T-helper 1 cell treated with Interleukin-12 subunit alpha and Interleukin-12 subunit beta and Interleukin-4 antibody, amounts not matched to agents 30 ng/mL and 1 ng/mL, for 36 hours (primary cell): Measurements from ENCODE around the gene ADAM11. TPM values are rescaled to one million over a fixed set of nuclear protein-coding genes. Genes with fewer than 3 reads are reported as not detected.

ENCODE experiments used
- intact Hi-C: fragments of 100-400 bp; cut with micrococcal nuclease; formaldehyde crosslinking; loops from one replicate; pipeline ENCODE4 v1.15.1; 2024
- total RNA-seq: library from RNA; stranded (reverse); gene quantifications from 2 replicates; pipeline ENCODE4 v1.2.3, GENCODE V29; 2022

The ADAM11 gene
- total RNA-seq, 1 donor from 2014 or later, result 0.32 TPM

DNA sequence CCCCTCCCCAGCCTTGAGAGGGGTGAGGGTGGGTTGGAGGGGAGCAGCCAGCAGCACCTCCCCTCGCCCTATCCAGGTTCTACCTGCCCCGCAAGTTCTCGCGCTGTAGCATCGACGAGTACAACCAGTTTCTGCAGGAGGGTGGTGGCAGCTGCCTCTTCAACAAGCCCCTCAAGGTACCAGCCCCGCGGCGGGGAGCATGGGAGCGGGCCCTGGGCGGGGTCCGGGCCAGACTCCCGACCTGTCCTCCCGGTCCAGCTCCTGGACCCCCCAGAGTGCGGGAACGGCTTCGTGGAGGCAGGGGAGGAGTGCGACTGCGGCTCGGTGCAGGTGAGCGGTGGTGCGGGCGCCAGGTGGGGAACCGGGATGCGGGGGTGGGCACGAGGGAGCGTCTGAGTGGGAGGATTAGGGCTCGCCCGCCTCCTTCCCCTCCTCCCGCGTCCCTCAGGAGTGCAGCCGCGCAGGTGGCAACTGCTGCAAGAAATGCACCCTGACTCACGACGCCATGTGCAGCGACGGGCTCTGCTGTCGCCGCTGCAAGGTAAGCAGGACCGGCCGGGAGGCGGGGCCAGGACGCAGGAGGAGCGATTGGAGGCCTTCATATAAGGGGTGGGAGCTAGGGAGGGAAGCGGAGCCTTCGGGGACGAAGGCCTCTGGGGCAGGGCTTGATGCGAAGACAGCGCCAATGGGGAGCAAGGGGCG is 16.5 kb downstream of the ADAM11 start:
- intact Hi-C loops, result loop anchor here (1.0 to 5.0 kb wide), 15 partner anchors 53 to 589 kb away; partner anchors contain the start of genes C1QL1, DBF4B, DCAKD and EFTUD2

DNA sequence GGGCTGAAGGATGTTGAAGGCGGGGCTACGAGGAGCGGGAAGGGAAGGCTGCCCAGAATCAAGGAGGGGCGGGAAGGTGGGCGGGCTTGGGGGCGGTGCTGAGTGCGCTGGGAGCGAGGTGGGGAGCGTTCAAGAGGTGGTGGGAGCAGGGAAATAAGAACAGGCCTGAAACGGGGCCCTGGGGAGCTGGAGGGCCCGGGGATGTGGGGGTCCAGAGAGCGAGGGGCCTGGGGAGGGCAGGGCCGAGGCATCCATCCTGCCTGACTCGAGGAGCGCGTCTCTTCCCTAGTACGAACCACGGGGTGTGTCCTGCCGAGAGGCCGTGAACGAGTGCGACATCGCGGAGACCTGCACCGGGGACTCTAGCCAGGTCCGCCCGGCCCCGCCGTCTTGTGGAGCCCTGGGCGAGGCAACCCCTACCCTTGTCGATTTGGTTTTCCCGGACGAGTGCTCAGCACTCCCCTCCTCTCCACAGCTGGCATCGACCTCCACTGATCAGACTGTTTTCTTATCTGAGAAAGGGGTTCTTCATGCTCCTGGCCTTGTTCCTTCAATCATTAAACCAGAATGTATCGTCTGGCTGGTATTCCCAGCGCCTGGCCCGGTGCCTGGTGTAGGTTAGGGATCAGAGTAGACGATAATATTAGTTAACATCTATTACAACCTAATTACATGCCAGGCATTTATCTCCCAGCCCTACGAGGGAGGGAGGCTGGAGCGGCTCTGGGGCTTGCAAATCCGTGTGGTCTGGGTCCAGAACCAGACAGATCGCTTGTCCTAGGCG is 17.2 kb downstream of the ADAM11 start:
- intact Hi-C loops, result loop anchor here (1.0 to 5.0 kb wide), 15 partner anchors 52 to 590 kb away; partner anchors contain the start of genes C1QL1, DBF4B, DCAKD and EFTUD2

DNA sequence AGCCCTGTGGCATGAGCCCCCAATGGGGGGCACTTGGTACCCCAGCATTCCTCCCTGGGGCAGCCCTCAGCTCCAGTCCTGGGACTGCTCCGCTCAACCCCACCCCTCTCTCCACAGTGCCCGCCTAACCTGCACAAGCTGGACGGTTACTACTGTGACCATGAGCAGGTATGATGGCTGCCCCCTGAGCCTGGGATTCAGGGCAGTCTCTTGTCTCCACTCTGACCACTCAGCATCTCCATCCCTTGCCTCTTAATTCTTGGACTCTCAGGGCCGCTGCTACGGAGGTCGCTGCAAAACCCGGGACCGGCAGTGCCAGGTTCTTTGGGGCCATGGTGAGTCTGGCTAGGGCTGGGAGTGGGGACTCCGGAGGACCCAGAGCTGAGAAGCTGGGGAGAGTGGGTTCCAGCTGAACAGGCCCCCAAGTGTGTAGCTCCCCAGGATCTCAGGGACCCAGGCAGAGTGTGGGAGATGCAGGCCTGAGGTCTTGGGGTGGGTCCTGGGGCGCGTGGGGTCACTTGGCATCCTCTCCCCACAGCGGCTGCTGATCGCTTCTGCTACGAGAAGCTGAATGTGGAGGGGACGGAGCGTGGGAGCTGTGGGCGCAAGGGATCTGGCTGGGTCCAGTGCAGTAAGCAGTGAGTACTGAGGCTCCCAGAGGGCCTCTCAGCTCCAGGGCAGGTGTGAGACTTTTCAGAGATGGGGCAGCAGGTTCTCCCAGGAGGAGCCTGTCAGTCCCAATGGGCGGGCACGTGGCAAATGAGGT is 18.0 kb downstream of the ADAM11 start:
- intact Hi-C loops, result loop anchor here (5.0 kb wide), 1 partner anchor 575 kb away; no protein-coding TSS in a partner anchor

GRCh38 chr17:44777394-44778348 is 18.9 kb downstream of the ADAM11 start:
- intact Hi-C loops, result loop anchor here (5.0 kb wide), 1 partner anchor 575 kb away; no protein-coding TSS in a partner anchor

DNA sequence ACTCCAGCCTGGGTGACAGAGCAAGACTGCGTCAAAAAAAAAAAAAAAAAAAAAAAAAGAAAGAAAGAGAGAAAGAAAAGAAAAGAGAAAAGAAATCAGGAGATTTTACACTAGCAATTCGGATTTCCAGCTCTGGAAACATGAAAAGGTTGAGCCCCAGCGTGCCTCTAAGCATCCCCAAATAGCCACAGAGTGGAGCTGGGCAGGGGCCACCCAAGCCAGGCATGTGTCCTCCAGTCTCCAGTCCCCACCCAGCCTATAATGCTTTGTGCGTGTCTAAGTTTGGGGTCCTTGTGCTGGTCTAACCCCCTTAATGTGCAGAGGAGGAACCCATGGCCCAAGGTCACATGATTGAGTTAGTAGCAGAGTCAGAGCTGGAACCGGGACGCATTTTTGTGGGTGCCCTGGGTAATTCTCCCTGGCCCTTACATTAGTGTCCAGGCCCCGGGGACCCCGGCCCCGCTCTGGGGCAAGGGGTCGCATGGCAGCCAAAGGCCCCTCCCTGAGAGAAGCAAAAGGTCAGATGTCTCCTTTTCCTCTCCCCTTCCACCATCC is 19.9 kb downstream of the ADAM11 start:
- intact Hi-C loops, result loop anchor here (1.0 to 5.0 kb wide), 2 partner anchors 87 to 576 kb away; no protein-coding TSS in a partner anchor

DNA sequence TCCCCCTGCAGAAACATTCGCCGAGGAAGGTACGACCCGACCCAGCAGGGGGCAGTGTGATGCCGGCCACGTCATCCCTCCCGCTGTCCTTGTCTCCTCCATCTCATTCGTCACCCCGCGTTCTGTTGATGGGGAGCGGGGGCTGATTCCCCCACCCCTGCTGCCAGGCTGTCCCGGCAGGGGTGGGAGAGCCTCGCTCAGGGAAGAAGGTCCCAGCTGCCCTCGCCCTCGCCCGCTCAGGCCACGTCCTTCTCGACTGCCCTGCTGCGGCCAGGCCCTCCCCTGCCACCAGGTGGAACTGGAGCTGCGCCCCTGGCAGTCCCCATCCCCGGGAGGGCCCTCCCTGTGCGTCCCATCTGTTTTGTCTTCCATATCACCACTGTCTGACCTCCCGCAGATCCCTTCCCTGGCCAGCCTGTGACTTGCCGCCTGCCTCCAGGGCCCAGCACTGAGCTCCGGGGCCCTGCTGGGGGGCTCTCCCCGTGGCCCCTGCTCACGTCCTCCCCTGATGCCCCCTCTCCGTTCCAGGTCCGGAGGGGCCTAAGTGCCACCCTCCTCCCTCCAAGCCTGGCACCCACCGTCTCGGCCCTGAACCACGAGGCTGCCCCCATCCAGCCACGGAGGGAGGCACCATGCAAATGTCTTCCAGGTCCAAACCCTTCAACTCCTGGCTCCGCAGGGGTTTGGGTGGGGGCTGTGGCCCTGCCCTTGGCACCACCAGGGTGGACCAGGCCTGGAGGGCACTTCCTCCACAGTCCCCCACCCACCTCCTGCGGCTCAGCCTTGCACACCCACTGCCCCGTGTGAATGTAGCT is 20.6 kb downstream of the ADAM11 start:
- intact Hi-C loops, result loop anchor here (1.0 to 5.0 kb wide), 2 partner anchors 86 to 577 kb away; no protein-coding TSS in a partner anchor

- intact Hi-C loops, result no loop called here
Observed at GRCh38 chr17:44780161-44780560, 21.4 kb downstream of the ADAM11 start.

DNA sequence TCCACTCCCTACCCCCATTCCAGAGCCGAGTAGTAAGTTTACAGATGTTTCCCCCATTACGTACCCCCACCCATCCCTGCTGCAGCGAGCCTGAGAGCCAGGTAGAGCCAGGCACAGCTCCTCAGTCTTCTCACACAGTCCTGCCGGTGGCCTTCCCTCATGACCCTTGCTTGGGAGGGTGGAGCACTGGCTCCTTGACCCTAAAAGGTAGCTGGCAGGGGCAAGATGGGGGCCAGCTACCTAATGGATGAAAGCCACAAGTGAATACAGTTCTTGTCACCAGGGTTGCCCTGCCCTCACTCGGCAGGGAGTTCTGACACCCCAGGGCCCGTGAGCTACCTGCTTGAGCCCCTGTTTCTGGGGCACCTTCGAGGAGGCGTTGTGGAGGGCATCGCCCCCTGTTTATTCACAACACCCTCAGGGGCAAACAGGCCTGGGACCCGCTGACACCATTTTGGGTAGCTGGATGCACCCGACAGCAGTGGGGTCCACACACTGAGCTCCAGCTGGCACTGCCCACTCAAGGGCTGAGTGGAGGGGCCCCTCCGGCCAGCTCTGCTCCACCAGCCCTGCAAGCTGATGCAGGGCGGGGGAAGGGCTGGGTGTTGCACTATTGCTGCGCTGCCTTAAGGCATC is 22.2 kb downstream of the ADAM11 start:
- intact Hi-C loops, result no loop called here

DNA sequence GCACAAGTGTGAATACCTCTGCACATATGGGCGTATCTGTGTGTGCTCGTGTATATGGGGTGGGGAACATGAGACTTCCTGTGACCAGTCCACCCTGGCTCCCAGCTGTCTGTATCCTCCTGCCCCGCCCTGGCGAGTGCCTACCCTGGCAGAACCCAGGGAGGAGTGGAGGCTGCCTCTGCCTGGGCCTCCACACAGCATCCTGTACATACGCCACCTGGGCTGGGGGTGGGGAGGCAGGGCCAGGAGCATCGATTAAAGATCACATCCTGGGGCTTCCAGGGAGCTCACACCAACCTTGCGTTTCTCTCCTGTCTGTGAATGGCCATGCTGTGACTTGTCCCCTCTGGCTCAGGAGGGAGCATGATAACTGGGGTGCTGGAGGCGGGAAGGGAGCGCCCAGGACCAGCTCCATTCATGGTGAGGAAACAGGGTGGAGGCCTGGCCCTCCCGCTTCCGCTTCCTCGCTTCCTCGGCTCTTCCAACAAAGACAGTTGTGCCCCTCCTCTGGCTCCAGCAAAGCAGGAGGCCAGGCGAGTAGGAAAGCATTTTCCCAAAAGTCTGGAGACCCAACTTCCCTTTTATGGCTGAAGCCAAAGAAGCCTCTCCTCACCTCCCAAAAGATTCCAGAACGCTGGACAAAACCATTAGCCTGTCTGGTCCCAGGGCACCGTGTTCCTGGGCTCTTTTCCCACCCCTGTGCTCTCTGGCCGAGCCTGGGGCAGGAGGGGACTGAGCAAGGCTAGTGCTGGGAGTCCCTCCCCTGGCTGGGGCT is 22.9 kb downstream of the ADAM11 start:
- intact Hi-C loops, result no loop called here

GRCh38 chr17:44782326-44782850 is 23.6 kb downstream of the ADAM11 start:
- intact Hi-C loops, result no loop called here

DNA sequence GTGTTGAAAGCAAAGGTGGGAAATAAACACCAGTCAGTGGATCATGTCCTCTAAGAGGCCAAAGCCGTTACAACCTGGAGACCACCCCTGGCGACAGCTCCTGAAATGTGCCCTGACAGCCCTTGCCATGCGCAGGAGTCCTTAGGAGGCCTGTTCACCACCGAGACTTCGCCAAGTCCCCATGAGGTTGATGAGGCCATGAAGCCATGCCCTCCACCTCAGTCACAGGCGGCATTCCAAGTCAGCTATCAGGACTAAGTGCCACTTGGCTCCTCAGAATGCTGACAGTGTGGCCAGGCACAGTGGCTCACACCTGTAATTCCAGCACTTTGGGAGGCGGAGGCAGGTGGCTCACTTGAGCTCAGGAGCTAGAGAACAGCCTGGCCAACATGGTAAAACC is 27.1 kb downstream of the ADAM11 start:
- intact Hi-C loops, result no loop called here

DNA sequence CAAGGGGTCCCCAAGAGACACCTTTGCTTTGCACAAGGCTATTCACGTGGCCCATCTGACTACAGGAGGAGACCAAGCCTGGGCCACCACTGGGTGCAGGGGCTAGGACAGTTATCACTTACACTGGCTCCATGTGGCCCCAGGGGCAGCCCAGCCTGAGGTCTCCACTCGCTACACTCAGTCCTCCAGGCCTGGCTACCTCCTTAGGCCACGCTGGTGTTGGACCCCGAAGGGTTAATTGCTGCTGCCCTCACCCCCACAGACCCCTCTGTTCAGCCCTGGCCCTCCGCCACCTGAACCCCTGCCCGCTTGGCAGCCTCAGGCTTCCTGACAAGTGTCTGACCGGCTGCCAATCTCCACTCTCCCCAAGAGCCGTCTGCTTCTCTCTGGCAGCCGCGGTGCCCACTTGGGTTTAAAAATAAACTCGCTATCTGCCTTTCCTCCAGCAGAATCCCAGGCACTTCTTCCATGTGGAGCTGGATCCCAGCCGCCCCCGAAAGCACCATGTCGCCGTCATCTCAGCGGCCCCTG is 27.8 kb downstream of the ADAM11 start:
- intact Hi-C loops, result no loop called here

GRCh38 chr17:44787271-44787940 is 28.6 kb downstream of the ADAM11 start:
- intact Hi-C loops, result no loop called here

- intact Hi-C loops, result no loop called here
Observed at GRCh38 chr17:44788139-44788538, 29.4 kb downstream of the ADAM11 start.

DNA sequence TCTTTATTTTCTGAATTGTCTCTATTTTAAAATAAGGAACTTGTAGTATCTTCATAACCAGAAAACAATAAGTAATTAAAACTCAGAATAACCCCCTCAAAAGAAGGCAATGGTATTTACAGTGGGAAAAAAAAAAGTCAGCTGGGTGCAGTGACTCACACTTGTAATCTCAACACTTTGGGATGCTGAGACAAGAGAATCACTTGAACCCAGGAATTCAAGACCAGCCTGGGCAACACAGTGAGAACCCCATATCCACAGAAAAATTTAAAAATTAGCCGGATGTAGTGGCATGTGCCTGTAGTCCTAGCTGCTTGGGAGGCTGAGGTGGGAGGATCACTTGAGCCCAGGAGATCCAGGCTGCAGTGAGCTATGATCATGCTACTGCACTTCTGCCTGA is 33.5 kb downstream of the ADAM11 start:
- intact Hi-C loops, result no loop called here

DNA sequence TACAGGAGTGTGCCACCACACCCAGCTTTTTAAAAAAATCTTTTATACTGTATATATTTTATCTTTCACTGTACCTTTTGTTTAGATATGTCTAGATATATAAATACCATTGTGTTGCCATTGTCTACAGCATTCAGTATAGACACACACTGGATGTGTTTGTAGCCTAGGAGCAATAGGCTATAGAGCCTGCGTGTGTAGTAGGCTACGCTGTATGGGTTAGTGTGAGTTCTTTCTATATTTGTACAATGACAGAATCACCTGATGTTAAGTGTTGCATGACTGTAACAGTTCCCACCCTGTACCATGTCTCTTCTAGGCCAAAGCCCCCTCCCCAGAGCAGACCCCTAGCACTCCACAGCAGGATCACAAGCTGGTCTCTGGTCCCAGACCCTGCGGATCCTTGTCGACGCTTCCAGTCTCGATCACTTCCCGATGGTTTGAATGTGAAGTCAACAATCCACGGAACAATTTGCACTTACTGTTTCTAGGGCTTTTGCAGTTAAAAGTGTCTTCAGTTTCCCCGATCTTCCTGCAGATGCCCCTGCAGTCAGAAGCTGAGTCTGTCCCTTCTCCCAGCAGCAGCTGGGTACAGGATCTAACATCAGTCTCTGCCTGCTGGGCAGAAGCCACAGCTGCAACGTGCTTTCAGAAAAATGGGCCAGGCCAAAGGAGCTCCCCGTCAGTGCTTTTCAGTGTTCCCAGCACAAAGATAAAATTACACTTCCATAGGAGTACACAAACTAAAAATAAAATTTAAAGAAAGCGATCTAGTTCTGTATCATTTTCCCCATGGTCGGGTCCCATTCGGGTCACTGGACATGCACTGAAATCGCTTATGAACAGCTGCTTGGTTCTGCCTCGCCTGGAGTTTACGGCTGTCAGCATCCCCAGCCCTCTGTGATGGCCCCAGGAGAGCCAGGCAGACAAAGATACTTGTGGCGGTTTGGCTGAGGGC is 35.4 kb downstream of the ADAM11 start:
- intact Hi-C loops, result no loop called here
